RWPE2 (cell line): ENCODE data around the gene LEPR.
"Not testable (repeated sequence)": the region's sequence is repeated elsewhere in the genome, so short reads cannot be mapped to it uniquely, and the experiment has no call there.

ENCODE experiments used
- ATAC-seq: fragments of 200-7000 bp; cut with Tn5 transposase; 3 replicates; pipeline ENCODE4 v1.9.1; 2021; ENCODE audit warnings: low read depth
- DNase-seq: peaks from one replicate; pipeline ENCODE4 v3.0.0-alpha.2; 2020; ENCODE audit warnings: low spot score
- H3K27ac ChIP-seq: fragments of 450-650 bp; 2 replicates; pipeline ENCODE4 v1.5.1; 2017; ENCODE audit warnings: mild to moderate bottlenecking; ENCODE audit not compliant: poor library complexity, severe bottlenecking
- H3K27me3 ChIP-seq: fragments of 250-450 bp; sonication (Bioruptor Pico); 2 replicates; pipeline ENCODE4 v1.5.1; 2021; ENCODE audit warnings: mild to moderate bottlenecking, moderate library complexity; ENCODE audit not compliant: insufficient read depth, poor library complexity, severe bottlenecking
- H3K36me3 ChIP-seq: fragments of 250-450 bp; sonication (Bioruptor Pico); 2 replicates; pipeline ENCODE4 v1.5.1; 2020; ENCODE audit warnings: low read depth, mild to moderate bottlenecking, moderate library complexity
- H3K4me1 ChIP-seq: fragments of 250-450 bp; sonication (Bioruptor Pico); 2 replicates; pipeline ENCODE4 v1.5.1; 2021; ENCODE audit warnings: mild to moderate bottlenecking, moderate library complexity; ENCODE audit not compliant: insufficient read depth, poor library complexity, severe bottlenecking
- H3K4me3 ChIP-seq: fragments of 250-450 bp; sonication (Bioruptor Pico); 2 replicates; pipeline ENCODE4 v1.5.1; 2021; ENCODE audit warnings: mild to moderate bottlenecking, moderate library complexity; ENCODE audit not compliant: severe bottlenecking
- H3K9me3 ChIP-seq: fragments of 250-450 bp; sonication (Bioruptor Pico); 2 replicates; pipeline ENCODE4 v1.5.1; 2021; ENCODE audit warnings: mild to moderate bottlenecking, moderate library complexity; ENCODE audit not compliant: severe bottlenecking
- CTCF ChIP-seq: fragments of 450-650 bp; IDR thresholded peaks from one replicate; pipeline ENCODE4 v1.5.1; 2017; ENCODE audit warnings: mild to moderate bottlenecking, moderate library complexity; ENCODE audit not compliant: poor library complexity, severe bottlenecking

LEPR gene

GRCh38 chr1:65458730-65459396 is 38.4 kb downstream of the LEPR start:
- DNase-seq, result no peak
- 0 out of 3 replicates have a peak, but pooled peaks have one; percentile 14 for ATAC-seq
- no peaks in the 10 kb centered on the region for H3K36me3 ChIP-seq

GRCh38 chr1:65459397-65459768 is 38.9 kb downstream of the LEPR start:
- ATAC-seq, result peak; percentile 54; the same call in 1 of the 3 replicates
- H3K27me3 ChIP-seq, result no peaks in the 10 kb centered on the region

More at GRCh38 chr1:65458730-65459396, 38.4 kb downstream of the LEPR start:
- Histone ChIP-seq H3K4me1 (no peaks in the 10 kb centered on the region), H3K4me3 (no peak overlapping the region), H3K27ac (no peak overlapping the region), H3K27me3 (no peaks in the 10 kb centered on the region), H3K9me3 (no peaks in the 10 kb centered on the region)
- no peak for TF ChIP-seq CTCF

GRCh38 chr1:65465837-65466236 is 45.4 kb downstream of the LEPR start:
- not testable (repeated sequence) for H3K9me3 ChIP-seq, H3K27me3 ChIP-seq, ATAC-seq, H3K4me3 ChIP-seq, H3K4me1 ChIP-seq, DNase-seq, H3K27ac ChIP-seq, H3K36me3 ChIP-seq

More at GRCh38 chr1:65459397-65459768, 38.9 kb downstream of the LEPR start:
- Histone ChIP-seq H3K4me1 (no peaks in the 10 kb centered on the region), H3K36me3 (no peaks in the 10 kb centered on the region), H3K4me3 (no peak overlapping the region), H3K9me3 (no peaks in the 10 kb centered on the region), H3K27ac (no peak overlapping the region)
- DNase-seq, result no peak
- TF ChIP-seq CTCF, result peak; percentile 72

- DNase-seq (no peak), ATAC-seq (peak; percentile 71)
Measured at GRCh38 chr1:65467536-65467935, 47.1 kb downstream of the LEPR start.

GRCh38 chr1:65469126-65469888 is 48.8 kb downstream of the LEPR start:
- no peaks in the 10 kb centered on the region for H3K9me3 ChIP-seq
- H3K27ac ChIP-seq, result no peak overlapping the region
- no peaks in the 10 kb centered on the region for H3K27me3 ChIP-seq
- no peak for DNase-seq
- no peaks in the 10 kb centered on the region for H3K36me3 ChIP-seq
- no peak overlapping the region for H3K4me3 ChIP-seq
- no peak for TF ChIP-seq CTCF
- no peak for ATAC-seq
- no peaks in the 10 kb centered on the region for H3K4me1 ChIP-seq

More at GRCh38 chr1:65467536-65467935, 47.1 kb downstream of the LEPR start:
- H3K9me3 ChIP-seq, result no peaks in the 10 kb centered on the region
- H3K36me3 ChIP-seq, result no peaks in the 10 kb centered on the region
- no peak overlapping the region for H3K27ac ChIP-seq
- H3K27me3 ChIP-seq, result no peaks in the 10 kb centered on the region
- H3K4me1 ChIP-seq, result no peaks in the 10 kb centered on the region
- H3K4me3 ChIP-seq, result no peak overlapping the region
- no peak for TF ChIP-seq CTCF
